PC-3 (cell line): ENCODE data around the gene ACVR1. TPM values are rescaled to one million over a fixed set of nuclear protein-coding genes. Genes with fewer than 3 reads are reported as not detected.

Experiments
- ATAC-seq: fragments of 200-7000 bp; cut with Tn5 transposase; 2 replicates; pipeline ENCODE4 v1.9.1; 2020; ENCODE audit warnings: mild to moderate bottlenecking, moderate library complexity
- BruUV-seq: library from RNA; stranded (reverse); fragments of 400-500 nt; replicated peaks from 2 replicates; lab custom pipeline; 2021; lab: Mats Ljungman, UMichigan
- CTCF ChIA-PET: fragments of 300-600 bp; sonication (Branson Sonifier 250); formaldehyde crosslinking; loops from one replicate; lab custom pipeline; 2022; ENCODE audit warnings: antibody characterized with exemption; lab: Charles Lee
- POLR2A ChIA-PET: fragments of 300-600 bp; sonication (Branson Sonifier 250); formaldehyde crosslinking; loops from one replicate; lab custom pipeline; 2022; ENCODE audit warnings: antibody characterized with exemption; ENCODE audit not compliant: unreplicated experiment; lab: Charles Lee
- DNase-seq: peaks from one replicate; pipeline ENCODE4 v3.0.0-alpha.2; 2015
- H2AFZ ChIP-seq: fragments of 300-600 bp; sonication (generic); 2 replicates; pipeline ENCODE4 v1.6.0; 2016; ENCODE audit warnings: antibody characterized with exemption, low read length
- H3F3A ChIP-seq: fragments of 300-600 bp; sonication (generic); one replicate; pipeline ENCODE4 v1.6.0; 2017; ENCODE audit warnings: antibody characterized with exemption, low read length, control low read depth, mild to moderate bottlenecking; ENCODE audit not compliant: unreplicated experiment
- H3K27ac ChIP-seq: fragments of 300-600 bp; sonication (generic); 2 replicates; pipeline ENCODE4 v1.5.1; 2016; ENCODE audit warnings: mild to moderate bottlenecking, low read length
- H3K27me3 ChIP-seq: fragments of 300-600 bp; sonication (generic); 2 replicates; pipeline ENCODE4 v1.6.1; 2016; ENCODE audit warnings: low read length, mixed read lengths
- H3K36me3 ChIP-seq: fragments of 300-600 bp; sonication (generic); 2 replicates; pipeline ENCODE4 v1.6.1; 2016; ENCODE audit warnings: low read depth, mixed run types, low read length, mixed read lengths
- H3K4me1 ChIP-seq: fragments of 300-600 bp; sonication (generic); 2 replicates; pipeline ENCODE4 v1.5.1; 2016; ENCODE audit warnings: low read length; ENCODE audit not compliant: insufficient read depth
- H3K4me2 ChIP-seq: fragments of 300-600 bp; sonication (generic); 2 replicates; pipeline ENCODE4 v1.6.0; 2016; ENCODE audit warnings: low read length
- H3K4me3 ChIP-seq: fragments of 300-600 bp; sonication (generic); 2 replicates; pipeline ENCODE4 v1.5.1; 2016; ENCODE audit warnings: mild to moderate bottlenecking, low read length, mixed read lengths
- H3K79me2 ChIP-seq: fragments of 300-600 bp; sonication (generic); 2 replicates; pipeline ENCODE4 v1.6.1; 2017; ENCODE audit warnings: low read length, mixed read lengths
- H3K9ac ChIP-seq: fragments of 300-600 bp; sonication (generic); 2 replicates; pipeline ENCODE4 v1.6.0; 2016; ENCODE audit warnings: mild to moderate bottlenecking, low read length
- H3K9me2 ChIP-seq: fragments of 300-600 bp; sonication (generic); replicated peaks from 2 replicates; pipeline ENCODE4 v1.6.1; 2016; ENCODE audit warnings: mixed run types, low read length, mixed read lengths
- H3K9me3 ChIP-seq: fragments of 300-600 bp; sonication (generic); 2 replicates; pipeline ENCODE4 v1.6.1; 2016; ENCODE audit warnings: low read length, mixed read lengths
- H4K20me1 ChIP-seq: fragments of 300-600 bp; sonication (generic); 2 replicates; pipeline ENCODE4 v1.6.1; 2016; ENCODE audit warnings: low read length, mixed read lengths
- CTCF ChIP-seq: fragments of 300-600 bp; sonication (generic); conservative IDR thresholded peaks from 2 replicates; pipeline ENCODE4 v1.5.1; 2017; ENCODE audit warnings: antibody characterized with exemption, low read depth, mild to moderate bottlenecking, low read length
- EZH2 ChIP-seq: fragments of 300-600 bp; sonication (generic); IDR thresholded peaks from one replicate; pipeline ENCODE4 v1.6.1; 2017; ENCODE audit warnings: antibody characterized with exemption, mild to moderate bottlenecking, low read length; ENCODE audit not compliant: unreplicated experiment
- EZH2phosphoT487 ChIP-seq: fragments of 300-600 bp; sonication (generic); IDR thresholded peaks from 2 replicates; pipeline ENCODE4 v1.6.1; 2018; ENCODE audit warnings: mild to moderate bottlenecking, antibody characterized with exemption, low read length, borderline replicate concordance
- intact Hi-C: fragments of 100-400 bp; cut with micrococcal nuclease; formaldehyde crosslinking; loops from 2 replicates; pipeline ENCODE4 v1.9.0; 2023
- total RNA-seq: library from RNA; depleted of rRNA; stranded (reverse); fragments of >200 nt; gene quantifications from 2 replicates; pipeline ENCODE4 v1.2.3, GENCODE V29; 2014

The ACVR1 gene
- total RNA-seq, 1 experiment from 2014 or later: 6.7 TPM

GRCh38 chr2:157871415-157871814 is 4.7 kb downstream of the ACVR1 start:
- 0 out of 2 replicates have a peak, but pooled peaks cover 7% of the 10 kb centered on the region for H4K20me1 ChIP-seq
- intact Hi-C loops: no loop called here
- BruUV-seq: no TSS peak

GRCh38 chr2:157868993-157869392 is 7.1 kb downstream of the ACVR1 start:
- Histone ChIP-seq H3K36me3 (no peaks in the 10 kb centered on the region), H3K9me3 (no peaks in the 10 kb centered on the region), H4K20me1 (0 out of 2 replicates have a peak, but pooled peaks cover 7% of the 10 kb centered on the region), H2AFZ (no peak overlapping the region), H3K4me2 (no peak overlapping the region), H3K9ac (no peak overlapping the region), H3K4me3 (no peak overlapping the region), H3K79me2 (peaks cover 68% of the 10 kb centered on the region), H3F3A (no peaks in the 10 kb centered on the region), H3K4me1 (peaks cover 13% of the 10 kb centered on the region), H3K9me2 (no peaks in the 10 kb centered on the region), H3K27ac (no peak overlapping the region), H3K27me3 (no peaks in the 10 kb centered on the region)
- no peak for ATAC-seq
- no TSS peak for BruUV-seq
- ChIA-PET CTCF (no interaction called here), POLR2A (no interaction called here)
- DNase-seq: peak; percentile 8
- TF ChIP-seq CTCF: no peak
- TF ChIP-seq EZH2phosphoT487: no peak
- no peak for TF ChIP-seq EZH2
- intact Hi-C loops: no loop called here

More at GRCh38 chr2:157871415-157871814, 4.7 kb downstream of the ACVR1 start:
- Histone ChIP-seq H3K4me3 (no peak overlapping the region), H2AFZ (no peak overlapping the region), H3K9ac (no peak overlapping the region), H3F3A (no peaks in the 10 kb centered on the region), H3K9me2 (no peaks in the 10 kb centered on the region), H3K9me3 (no peaks in the 10 kb centered on the region), H3K36me3 (no peaks in the 10 kb centered on the region), H3K4me1 (peaks cover 16% of the 10 kb centered on the region), H3K27ac (no peak overlapping the region), H3K27me3 (no peaks in the 10 kb centered on the region), H3K4me2 (no peak overlapping the region), H3K79me2 (peaks cover 63% of the 10 kb centered on the region)
- no peak for DNase-seq
- no peak for ATAC-seq
- TF ChIP-seq CTCF (no peak), EZH2 (no peak), EZH2phosphoT487 (no peak)
- ChIA-PET POLR2A (no interaction called here), CTCF (no interaction called here)

- H3K27me3 ChIP-seq: no peaks in the 10 kb centered on the region
- H4K20me1 ChIP-seq: no peaks in the 10 kb centered on the region
- no peak overlapping the region for H2AFZ ChIP-seq
- H3K9me3 ChIP-seq: no peaks in the 10 kb centered on the region
- ChIA-PET CTCF (no interaction called here), POLR2A (no interaction called here)
- H3F3A ChIP-seq: no peaks in the 10 kb centered on the region
- H3K79me2 ChIP-seq: peaks cover 55% of the 10 kb centered on the region
- H3K4me1 ChIP-seq: peaks cover 13% of the 10 kb centered on the region
- intact Hi-C loops: no loop called here
- TF ChIP-seq EZH2 (no peak), EZH2phosphoT487 (no peak)
- no peaks in the 10 kb centered on the region for H3K9me2 ChIP-seq
- H3K27ac ChIP-seq: no peak overlapping the region
- no peaks in the 10 kb centered on the region for H3K36me3 ChIP-seq
- no peak overlapping the region for H3K9ac ChIP-seq
- ATAC-seq (no peak), DNase-seq (no peak)
- no peak overlapping the region for H3K4me3 ChIP-seq
- no TSS peak for BruUV-seq
- no peak overlapping the region for H3K4me2 ChIP-seq
Measured at GRCh38 chr2:157867703-157868102, 8.4 kb downstream of the ACVR1 start.
